ENCODE measurements around the gene ARL11.

DNA sequence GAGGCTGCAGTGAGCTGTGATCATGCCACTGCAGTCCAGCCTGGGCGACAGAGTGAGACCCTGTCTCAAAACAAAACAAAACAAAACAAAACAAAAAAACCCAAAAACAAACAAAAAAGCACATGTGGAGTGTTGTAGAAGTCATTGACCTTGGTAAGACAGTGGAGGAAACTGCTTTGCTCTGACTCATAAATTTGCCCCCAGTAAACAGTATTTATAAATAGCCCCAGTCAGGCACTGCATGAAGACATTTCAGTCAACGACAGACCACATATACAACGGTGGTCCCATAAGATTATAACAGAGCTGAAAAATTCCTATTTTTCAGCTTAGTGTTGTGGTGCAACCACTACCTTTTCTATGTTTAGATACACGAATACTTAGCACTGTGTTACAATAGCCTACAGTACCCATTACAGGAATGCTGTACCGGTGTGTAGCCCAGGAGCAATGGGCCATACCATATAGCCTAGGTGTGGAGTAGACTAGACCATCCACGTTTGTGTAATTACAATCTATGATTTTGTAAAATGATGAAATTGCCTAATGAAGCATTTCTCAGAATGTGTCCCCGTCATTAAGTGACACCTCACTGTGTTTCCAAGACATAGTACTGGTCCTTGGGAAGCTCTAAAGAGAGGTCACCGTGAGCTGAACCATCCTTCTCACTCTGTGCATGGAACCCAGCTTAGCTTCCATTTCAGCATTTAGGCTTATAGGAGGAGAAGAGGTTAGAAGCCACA is 1.1 kb downstream of the ARL11 start:
- TF ChIP-seq, protein P1, sequence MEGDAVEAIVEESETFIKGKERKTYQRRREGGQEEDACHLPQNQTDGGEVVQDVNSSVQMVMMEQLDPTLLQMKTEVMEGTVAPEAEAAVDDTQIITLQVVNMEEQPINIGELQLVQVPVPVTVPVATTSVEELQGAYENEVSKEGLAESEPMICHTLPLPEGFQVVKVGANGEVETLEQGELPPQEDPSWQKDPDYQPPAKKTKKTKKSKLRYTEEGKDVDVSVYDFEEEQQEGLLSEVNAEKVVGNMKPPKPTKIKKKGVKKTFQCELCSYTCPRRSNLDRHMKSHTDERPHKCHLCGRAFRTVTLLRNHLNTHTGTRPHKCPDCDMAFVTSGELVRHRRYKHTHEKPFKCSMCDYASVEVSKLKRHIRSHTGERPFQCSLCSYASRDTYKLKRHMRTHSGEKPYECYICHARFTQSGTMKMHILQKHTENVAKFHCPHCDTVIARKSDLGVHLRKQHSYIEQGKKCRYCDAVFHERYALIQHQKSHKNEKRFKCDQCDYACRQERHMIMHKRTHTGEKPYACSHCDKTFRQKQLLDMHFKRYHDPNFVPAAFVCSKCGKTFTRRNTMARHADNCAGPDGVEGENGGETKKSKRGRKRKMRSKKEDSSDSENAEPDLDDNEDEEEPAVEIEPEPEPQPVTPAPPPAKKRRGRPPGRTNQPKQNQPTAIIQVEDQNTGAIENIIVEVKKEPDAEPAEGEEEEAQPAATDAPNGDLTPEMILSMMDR (conservative IDR thresholded peaks at IDR 0.05 in 1 of 2, IDR thresholded peaks at IDR 0.05 in 1 of 2; ENCODE audit: low read depth in 1 of 2, low read length in 2 of 2), result no peak
- TF ChIP-seq EZH2 (IDR thresholded peaks at IDR 0.05; ENCODE audit: low read length, missing control alignments), result no peak
